ENCODE measurements around the gene NEURL4.

The NEURL4 gene

DNA sequence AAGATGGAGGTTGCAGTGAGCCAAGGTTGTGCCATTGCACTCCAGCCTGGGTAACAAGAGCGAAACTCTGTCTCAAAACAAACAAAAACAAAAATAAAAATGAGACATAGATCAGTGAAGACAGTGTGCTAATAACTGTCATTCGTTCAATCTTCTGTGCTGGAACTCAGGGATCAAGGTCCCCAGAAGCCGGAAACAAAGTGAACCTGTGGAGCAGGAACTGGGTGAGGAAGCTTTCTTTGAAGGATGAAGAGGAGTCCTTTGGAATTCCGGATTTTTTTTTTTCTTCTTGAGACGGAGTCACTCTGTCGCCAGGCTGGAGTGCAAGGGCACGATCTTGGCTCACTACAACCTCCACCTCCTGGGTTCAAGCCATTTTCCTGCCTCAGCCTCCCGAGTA is 49.7 kb downstream of the NEURL4 start:
- no peak overlapping the region for H3K4me3 ChIP-seq (ENCODE audit: low read depth, low read length)
- TF ChIP-seq, protein P1, sequence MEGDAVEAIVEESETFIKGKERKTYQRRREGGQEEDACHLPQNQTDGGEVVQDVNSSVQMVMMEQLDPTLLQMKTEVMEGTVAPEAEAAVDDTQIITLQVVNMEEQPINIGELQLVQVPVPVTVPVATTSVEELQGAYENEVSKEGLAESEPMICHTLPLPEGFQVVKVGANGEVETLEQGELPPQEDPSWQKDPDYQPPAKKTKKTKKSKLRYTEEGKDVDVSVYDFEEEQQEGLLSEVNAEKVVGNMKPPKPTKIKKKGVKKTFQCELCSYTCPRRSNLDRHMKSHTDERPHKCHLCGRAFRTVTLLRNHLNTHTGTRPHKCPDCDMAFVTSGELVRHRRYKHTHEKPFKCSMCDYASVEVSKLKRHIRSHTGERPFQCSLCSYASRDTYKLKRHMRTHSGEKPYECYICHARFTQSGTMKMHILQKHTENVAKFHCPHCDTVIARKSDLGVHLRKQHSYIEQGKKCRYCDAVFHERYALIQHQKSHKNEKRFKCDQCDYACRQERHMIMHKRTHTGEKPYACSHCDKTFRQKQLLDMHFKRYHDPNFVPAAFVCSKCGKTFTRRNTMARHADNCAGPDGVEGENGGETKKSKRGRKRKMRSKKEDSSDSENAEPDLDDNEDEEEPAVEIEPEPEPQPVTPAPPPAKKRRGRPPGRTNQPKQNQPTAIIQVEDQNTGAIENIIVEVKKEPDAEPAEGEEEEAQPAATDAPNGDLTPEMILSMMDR (IDR thresholded peaks at IDR 0.05; ENCODE audit: low read depth, low read length) = no peak

- no peak overlapping the region for H3K4me3 ChIP-seq (ENCODE audit: low read depth, low read length)
- TF ChIP-seq, protein P1 (IDR thresholded peaks at IDR 0.05; ENCODE audit: low read depth, low read length) = no peak
These were observed 62.4 kb downstream of the NEURL4 start for GRCh38 chr17:7266784-7267183.

Measured in WI38 (cell line).